ENCODE results near the gene FUBP3.
A peak's percentile ranks its signal among the peaks of the same experiment; 100 is the strongest.
"Not testable (repeated sequence)": the region's sequence is repeated elsewhere in the genome, so short reads cannot be mapped to it uniquely, and the experiment has no call there.

FUBP3 gene

DNA sequence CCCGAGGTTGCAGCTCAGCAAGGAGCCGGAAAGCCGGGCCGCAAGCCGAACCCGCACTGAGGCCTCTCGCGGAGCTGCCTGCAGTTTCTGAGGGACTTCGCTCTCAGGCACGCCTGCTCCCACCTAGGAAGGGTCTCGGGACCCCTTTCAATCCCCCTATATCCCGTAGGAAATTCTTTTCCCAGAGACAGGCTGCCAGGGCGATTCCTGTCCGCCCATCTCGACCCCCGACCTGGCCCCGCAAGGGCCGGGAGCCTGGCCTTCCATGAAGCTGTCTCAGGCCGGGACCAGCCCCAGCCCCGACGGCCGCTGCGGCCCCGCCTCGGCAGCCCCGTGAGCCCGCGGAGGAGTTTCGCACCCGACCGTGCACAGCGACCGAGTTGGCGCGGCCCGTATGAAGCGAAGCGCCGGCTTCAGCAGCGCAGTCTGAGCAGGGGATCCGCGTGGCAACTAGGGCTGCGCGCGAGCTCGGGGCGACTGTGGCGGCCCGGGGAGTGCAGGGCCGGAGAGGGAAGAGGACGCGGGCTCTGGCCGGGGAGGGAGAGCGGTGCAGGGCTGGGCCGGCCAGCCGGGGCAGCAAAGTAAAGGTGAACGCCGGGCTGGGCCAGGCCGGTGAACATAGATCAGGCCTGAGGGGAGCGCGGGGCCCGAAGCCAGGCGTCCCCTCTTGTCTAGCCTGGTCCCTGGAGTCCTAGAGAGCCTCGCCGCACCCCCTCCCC, 84.0 kb downstream of the FUBP3 start:
- peak; percentile 17 for DNase-seq

- DNase-seq = no peak
Measured at GRCh38 chr9:130663977-130664250, 84.5 kb downstream of the FUBP3 start.

- peak; percentile 22 for DNase-seq
Measured at GRCh38 chr9:130664251-130665028, 85.1 kb downstream of the FUBP3 start, which contains the start of gene PRDM12. TSS of gene PRDM12 (plus strand) at chr9:130664594. CDS start at chr9:130664654, 60 bp downstream.

- no peak for DNase-seq
Measured at GRCh38 chr9:130665029-130665430, 85.7 kb downstream of the FUBP3 start.

GRCh38 chr9:130665431-130666392, 86.3 kb downstream of the FUBP3 start:
- no peak for DNase-seq

- DNase-seq = no peak
Measured at GRCh38 chr9:130666393-130667119, 87.2 kb downstream of the FUBP3 start.

- no peak for DNase-seq
Measured at GRCh38 chr9:130667120-130667435, 87.7 kb downstream of the FUBP3 start.

DNA sequence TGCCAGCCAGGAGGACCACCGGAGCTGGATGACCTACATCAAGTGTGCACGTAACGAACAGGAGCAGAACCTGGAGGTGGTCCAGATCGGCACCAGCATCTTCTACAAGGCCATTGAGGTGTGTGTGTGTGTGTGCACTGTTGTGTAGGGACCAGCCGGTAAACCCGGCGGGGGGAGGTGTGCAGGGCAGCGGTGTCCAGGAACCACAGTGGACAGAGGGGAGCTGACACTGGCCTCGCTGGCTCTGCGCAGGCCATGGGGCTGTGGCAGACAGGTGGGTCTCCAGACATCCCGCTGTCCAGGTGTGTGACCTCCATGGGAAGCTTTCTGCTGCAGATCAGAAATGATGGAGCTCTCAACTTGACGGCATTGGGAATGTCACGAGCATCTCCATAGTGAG, 88.8 kb downstream of the FUBP3 start:
- DNase-seq = no peak

- DNase-seq = no peak
Measured at GRCh38 chr9:130668659-130669058, 89.3 kb downstream of the FUBP3 start.

GRCh38 chr9:130669965-130670364, 90.6 kb downstream of the FUBP3 start:
- no peak for DNase-seq

GRCh38 chr9:130670644-130671043, 91.3 kb downstream of the FUBP3 start:
- no peak for DNase-seq

DNA sequence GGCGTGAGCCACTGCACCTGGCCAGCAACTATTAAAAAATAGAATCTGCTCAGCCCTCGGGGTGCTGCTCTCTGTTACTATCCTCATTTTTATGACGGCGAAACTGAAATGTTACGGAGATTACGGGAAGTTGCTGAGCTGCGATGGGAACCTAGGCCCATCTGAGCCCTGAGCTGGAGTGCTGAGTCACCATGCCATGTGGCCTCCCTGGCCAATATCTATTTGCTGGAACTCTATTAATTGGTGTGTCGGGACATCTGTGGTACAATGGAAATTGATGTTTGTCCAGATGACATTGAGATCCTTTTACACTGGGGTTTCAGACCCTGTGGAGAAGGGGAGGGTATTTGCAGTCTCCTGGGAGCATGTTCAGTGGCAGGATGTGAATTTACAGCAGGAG, 93.1 kb downstream of the FUBP3 start:
- no peak for DNase-seq

GRCh38 chr9:130672933-130673615, 93.7 kb downstream of the FUBP3 start:
- no peak for DNase-seq

DNA sequence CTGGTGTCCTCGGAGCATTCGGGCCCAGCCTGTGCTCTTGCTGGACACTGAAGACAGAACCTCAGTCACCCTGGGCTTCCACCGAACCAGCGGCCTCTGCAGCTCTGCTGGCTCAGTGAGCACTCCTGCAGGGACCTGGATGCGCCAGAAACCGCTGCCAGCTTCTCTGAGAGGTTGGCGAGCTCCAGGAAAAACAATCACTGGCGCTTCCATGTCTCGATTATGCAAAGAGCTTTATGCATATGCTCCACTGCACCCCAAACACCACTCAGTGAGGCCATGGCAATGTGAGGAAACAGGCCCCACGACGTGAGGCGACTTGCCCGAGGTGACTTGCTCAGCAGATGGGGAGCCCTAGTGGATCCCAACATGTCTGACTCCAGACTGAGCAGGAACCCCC, 96.0 kb downstream of the FUBP3 start:
- DNase-seq = no peak

- no peak for DNase-seq
Measured at GRCh38 chr9:130677252-130677651, 97.9 kb downstream of the FUBP3 start.

DNA sequence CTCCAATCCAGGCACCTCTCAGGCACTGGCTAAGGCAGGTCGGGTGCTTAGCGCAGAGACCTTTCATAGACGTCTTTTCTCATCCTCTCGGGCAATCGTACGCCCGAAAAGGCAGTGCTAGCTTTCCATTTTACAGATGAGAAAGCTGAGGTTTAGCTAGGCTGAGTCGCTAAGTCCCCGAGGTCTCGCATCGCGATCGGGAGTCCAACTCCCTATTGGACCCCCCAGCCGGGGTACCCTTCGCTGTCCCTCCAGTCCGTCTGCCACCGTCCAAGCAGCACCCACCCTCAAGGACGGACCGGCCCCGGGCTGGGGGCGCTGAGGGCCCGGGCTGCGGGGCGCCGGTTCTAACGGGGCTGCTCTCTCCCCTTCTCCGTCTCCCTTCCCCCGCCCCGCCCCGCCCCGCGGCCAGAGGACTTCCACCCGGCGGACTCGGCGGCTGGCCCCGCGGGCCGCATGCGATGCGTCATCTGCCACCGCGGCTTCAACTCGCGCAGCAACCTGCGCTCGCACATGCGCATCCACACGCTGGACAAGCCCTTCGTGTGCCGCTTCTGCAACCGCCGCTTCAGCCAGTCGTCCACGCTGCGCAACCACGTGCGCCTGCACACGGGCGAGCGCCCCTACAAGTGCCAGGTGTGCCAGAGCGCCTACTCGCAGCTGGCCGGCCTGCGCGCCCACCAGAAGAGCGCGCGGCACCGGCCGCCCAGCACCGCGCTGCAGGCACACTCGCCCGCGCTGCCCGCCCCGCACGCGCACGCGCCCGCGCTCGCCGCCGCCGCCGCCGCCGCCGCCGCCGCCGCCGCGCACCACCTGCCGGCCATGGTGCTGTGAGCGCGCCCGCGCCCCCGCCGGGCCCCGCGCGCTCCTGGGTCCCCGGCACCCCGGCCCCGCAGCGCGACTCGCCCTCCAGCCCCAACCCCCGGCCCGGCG, 101.7 kb downstream of the FUBP3 start:
- peak; percentile 82 for DNase-seq

- DNase-seq = no peak
Measured at GRCh38 chr9:130681769-130682420, 102.5 kb downstream of the FUBP3 start.

- peak; percentile 63 for DNase-seq
Measured at GRCh38 chr9:130682421-130683121, 103.2 kb downstream of the FUBP3 start.

- DNase-seq = no peak
Measured at GRCh38 chr9:130685104-130685503, 105.7 kb downstream of the FUBP3 start.

- DNase-seq = not testable (repeated sequence)
Measured at GRCh38 chr9:130685945-130686344, 106.6 kb downstream of the FUBP3 start.

Measured in activated CD4-positive, alpha-beta T cell treated with anti-CD3 and anti-CD28 coated beads, Interleukin-10, Interleukin-2, amounts not matched to agents 100 ng/mL and 50 ng/mL, durations not matched to agents 16 hours and 8 hours (primary cell).